Gastroesophageal sphincter (tissue), 3 donors: ENCODE data around the gene F2RL1.
"Not testable (repeated sequence)": the region's sequence is repeated elsewhere in the genome, so short reads cannot be mapped to it uniquely, and the experiment has no call there.

ENCODE experiments used
- CTCF ChIP-seq, 4 experiments: fragments of 200-600 bp in 2 of 4; fragments of 450-650 bp in 2 of 4; sonication (generic) in 1 of 4; IDR thresholded peaks; one replicate each; pipeline ENCODE4 v1.5.1; 2017 to 2019; ENCODE audit warnings: antibody characterized with exemption in 4 of 4, mild to moderate bottlenecking in 2 of 4, moderate library complexity in 2 of 4
- EP300 ChIP-seq: sonication (generic); formaldehyde crosslinking; IDR thresholded peaks from one replicate; pipeline ENCODE4 v1.6.1; 2017; ENCODE audit warnings: antibody characterized with exemption, mild to moderate bottlenecking
- POLR2A ChIP-seq, 2 donors: fragments of 450-650 bp; IDR thresholded peaks; one replicate each; pipeline ENCODE4 v1.6.1; 2017; ENCODE audit warnings: antibody characterized with exemption in 2 of 2, mild to moderate bottlenecking in 2 of 2, moderate library complexity in 1 of 2
- POLR2AphosphoS5 ChIP-seq: sonication (generic); formaldehyde crosslinking; IDR thresholded peaks from one replicate; pipeline ENCODE4 v1.6.1; 2017; ENCODE audit warnings: antibody characterized with exemption

GRCh38 chr5:76822105-76822731, 3.4 kb downstream of the F2RL1 start:
- TF ChIP-seq POLR2A (IDR thresholded peaks at IDR 0.05); CTCF (IDR thresholded peaks at IDR 0.05); POLR2AphosphoS5; EP300: not testable (repeated sequence)
